Smooth muscle cell (in vitro differentiated cells): ENCODE measurements around the gene LOXHD1. TPM values are rescaled to one million over a fixed set of nuclear protein-coding genes. Genes with fewer than 3 reads are reported as not detected.

Experiments
- DNase-seq: peaks from one replicate; lab custom pipeline; 2025; ENCODE audit not compliant: unreplicated experiment; lab: John Stamatoyannopoulos, UW
- H2AFZ ChIP-seq: fragments of 200-600 bp; sonication (generic); 2 replicates; pipeline ENCODE4 v1.6.0; 2016; ENCODE audit warnings: antibody characterized with exemption, low read depth, mild to moderate bottlenecking
- H3F3A ChIP-seq: fragments of 200-600 bp; sonication (generic); 2 replicates; pipeline ENCODE4 v1.6.0; 2017; ENCODE audit warnings: antibody characterized with exemption, low read depth
- H3K27ac ChIP-seq: fragments of 200-600 bp; sonication (generic); 2 replicates; pipeline ENCODE4 v1.5.1; 2016; ENCODE audit warnings: low read depth, mild to moderate bottlenecking
- H3K27me3 ChIP-seq: fragments of 200-600 bp; sonication (generic); 2 replicates; pipeline ENCODE4 v1.6.1; 2016; ENCODE audit warnings: low read depth, mild to moderate bottlenecking
- H3K36me3 ChIP-seq: fragments of 200-600 bp; sonication (generic); 2 replicates; pipeline ENCODE4 v1.5.1; 2016; ENCODE audit warnings: low read depth
- H3K4me1 ChIP-seq: fragments of 200-600 bp; sonication (generic); 2 replicates; pipeline ENCODE4 v1.5.1; 2016; ENCODE audit warnings: low read depth
- H3K4me2 ChIP-seq: fragments of 200-600 bp; sonication (generic); 2 replicates; pipeline ENCODE4 v1.6.0; 2016; ENCODE audit warnings: mild to moderate bottlenecking
- H3K4me3 ChIP-seq: fragments of 200-600 bp; sonication (generic); 2 replicates; pipeline ENCODE4 v1.5.1; 2016; ENCODE audit warnings: mild to moderate bottlenecking
- H3K79me2 ChIP-seq: fragments of 200-600 bp; sonication (generic); 2 replicates; pipeline ENCODE4 v1.6.0; 2016; ENCODE audit warnings: low read depth, mild to moderate bottlenecking
- H3K9ac ChIP-seq: fragments of 200-600 bp; sonication (generic); 2 replicates; pipeline ENCODE4 v1.6.0; 2016; ENCODE audit warnings: low read depth
- H3K9me3 ChIP-seq: fragments of 200-600 bp; sonication (generic); replicated peaks from 2 replicates; pipeline ENCODE4 v1.5.1; 2016; ENCODE audit warnings: low read depth
- H4K20me1 ChIP-seq: fragments of 200-600 bp; sonication (generic); 2 replicates; pipeline ENCODE4 v1.6.0; 2016; ENCODE audit warnings: low read depth
- WGBS: methylation state at CpG from one replicate; pipeline ENCODE4 v1.1.7; 2016; ENCODE audit warnings: low lambda C conversion rate; 5-methylcytosine and 5-hydroxymethylcytosine counted together
- polyA plus RNA-seq: library from polyadenylated mRNA; unstranded; fragments of >200 nt; fragmentation: Nextera tagmentation; extraction: Ambion mirVana; gene quantifications from 2 replicates; pipeline ENCODE4 v1.2.1, GENCODE V29; 2016
- total RNA-seq: library from RNA; depleted of rRNA; stranded (reverse); fragments of >200 nt; gene quantifications from 2 replicates; pipeline ENCODE4 v1.2.3, GENCODE V29; 2014
- TF ChIP-seq, protein P1 (sequence below): fragments of 200-600 bp; sonication (generic); IDR thresholded peaks from 2 replicates; pipeline ENCODE4 v1.5.1; 2017; ENCODE audit warnings: borderline replicate concordance, mild to moderate bottlenecking, antibody characterized with exemption; ENCODE audit not compliant: insufficient read depth, poor library complexity, severe bottlenecking

The LOXHD1 gene
- total and polyA plus RNA-seq, 2 experiments from 2014 or later, result not detected

DNA sequence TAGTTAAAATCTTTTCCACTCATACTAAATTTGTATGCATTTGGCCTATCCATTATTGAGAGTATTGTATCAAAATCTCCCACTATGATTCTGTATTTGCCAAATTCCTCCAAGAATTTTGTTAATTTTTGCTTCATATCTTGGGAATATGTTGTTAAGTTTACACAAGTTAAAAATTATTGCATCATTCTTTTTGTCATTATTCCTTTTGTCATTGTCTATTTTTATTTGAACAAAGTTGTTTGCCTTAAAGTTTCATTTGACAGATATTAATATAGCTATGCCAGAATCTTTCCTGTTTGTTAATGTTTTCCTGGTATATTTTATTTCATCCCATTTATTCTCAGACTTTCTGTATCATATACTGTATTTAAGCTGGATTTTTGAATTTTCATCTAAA is 41.3 kb downstream of the LOXHD1 start:
- Histone ChIP-seq H3K79me2 (no peaks in the 10 kb centered on the region), H3K4me3 (no peak overlapping the region), H3K4me1 (no peaks in the 10 kb centered on the region), H3K36me3 (no peaks in the 10 kb centered on the region), H3K27me3 (peaks cover 28% of the 10 kb centered on the region), H3F3A (no peaks in the 10 kb centered on the region), H4K20me1 (no peaks in the 10 kb centered on the region), H3K9me3 (no peaks in the 10 kb centered on the region), H3K27ac (no peak overlapping the region), H3K4me2 (no peak overlapping the region), H3K9ac (no peak overlapping the region), H2AFZ (no peak overlapping the region)
- DNase-seq, result no peak
- TF ChIP-seq, protein P1, sequence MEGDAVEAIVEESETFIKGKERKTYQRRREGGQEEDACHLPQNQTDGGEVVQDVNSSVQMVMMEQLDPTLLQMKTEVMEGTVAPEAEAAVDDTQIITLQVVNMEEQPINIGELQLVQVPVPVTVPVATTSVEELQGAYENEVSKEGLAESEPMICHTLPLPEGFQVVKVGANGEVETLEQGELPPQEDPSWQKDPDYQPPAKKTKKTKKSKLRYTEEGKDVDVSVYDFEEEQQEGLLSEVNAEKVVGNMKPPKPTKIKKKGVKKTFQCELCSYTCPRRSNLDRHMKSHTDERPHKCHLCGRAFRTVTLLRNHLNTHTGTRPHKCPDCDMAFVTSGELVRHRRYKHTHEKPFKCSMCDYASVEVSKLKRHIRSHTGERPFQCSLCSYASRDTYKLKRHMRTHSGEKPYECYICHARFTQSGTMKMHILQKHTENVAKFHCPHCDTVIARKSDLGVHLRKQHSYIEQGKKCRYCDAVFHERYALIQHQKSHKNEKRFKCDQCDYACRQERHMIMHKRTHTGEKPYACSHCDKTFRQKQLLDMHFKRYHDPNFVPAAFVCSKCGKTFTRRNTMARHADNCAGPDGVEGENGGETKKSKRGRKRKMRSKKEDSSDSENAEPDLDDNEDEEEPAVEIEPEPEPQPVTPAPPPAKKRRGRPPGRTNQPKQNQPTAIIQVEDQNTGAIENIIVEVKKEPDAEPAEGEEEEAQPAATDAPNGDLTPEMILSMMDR, result no peak

DNA sequence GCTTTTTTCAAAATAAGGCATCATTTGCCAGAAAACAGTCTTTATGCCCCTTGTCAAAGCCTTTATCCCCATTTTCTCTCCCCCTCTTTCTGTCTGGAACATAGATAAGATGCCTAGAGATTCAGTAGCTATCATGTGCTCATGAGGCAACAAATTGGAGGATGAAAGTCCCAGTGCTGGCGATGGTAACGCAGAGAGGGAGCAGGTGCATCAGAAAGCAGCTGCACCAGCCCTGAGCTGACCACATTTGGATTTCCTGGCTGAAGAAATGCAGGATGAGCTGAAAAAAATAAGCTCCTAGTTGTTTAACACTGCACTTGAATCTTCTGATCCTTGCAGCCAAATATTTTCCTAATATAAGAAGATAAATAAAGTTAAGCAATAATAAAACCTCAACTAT is 48.0 kb downstream of the LOXHD1 start:
- Histone ChIP-seq H3K36me3 (no peaks in the 10 kb centered on the region), H4K20me1 (no peaks in the 10 kb centered on the region), H3K9ac (no peak overlapping the region), H3K27me3 (peaks cover 41% of the 10 kb centered on the region), H3K9me3 (no peaks in the 10 kb centered on the region), H3K4me3 (no peak overlapping the region), H3K27ac (no peak overlapping the region), H3F3A (no peaks in the 10 kb centered on the region), H3K79me2 (no peaks in the 10 kb centered on the region), H3K4me2 (no peak overlapping the region), H3K4me1 (no peaks in the 10 kb centered on the region), H2AFZ (no peak overlapping the region)
- TF ChIP-seq, protein P1, result no peak
- no peak for DNase-seq
- WGBS, result 91% methylated on average over 2 of the region's 2 CpGs

DNA sequence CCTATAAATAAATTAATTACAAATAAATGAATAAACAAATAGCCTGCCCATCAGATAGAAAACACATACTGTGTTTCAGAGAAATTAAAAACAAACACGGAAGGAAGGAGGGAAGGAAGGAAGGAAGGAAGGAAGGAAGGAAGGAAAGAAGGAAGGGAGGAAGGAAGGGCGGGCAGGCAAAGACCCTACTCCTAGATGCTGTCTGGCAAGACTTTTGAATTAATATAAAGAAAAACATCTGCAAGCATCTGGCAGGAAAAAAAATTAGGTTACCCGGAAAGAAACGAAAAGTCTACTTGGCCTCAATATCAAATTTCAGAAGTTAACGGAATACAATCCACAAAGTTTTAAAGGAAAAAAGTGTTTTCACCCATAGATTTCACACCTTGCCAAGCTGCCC is 49.1 kb downstream of the LOXHD1 start:
- WGBS, result 87% methylated on average over 5 of the region's 5 CpGs
- Histone ChIP-seq H3K27me3 (peaks cover 41% of the 10 kb centered on the region), H3K4me2 (no peak overlapping the region), H3K27ac (no peak overlapping the region), H2AFZ (no peak overlapping the region), H3K9ac (no peak overlapping the region), H3K4me1 (no peaks in the 10 kb centered on the region), H3K79me2 (no peaks in the 10 kb centered on the region), H3K4me3 (no peak overlapping the region), H3K9me3 (no peaks in the 10 kb centered on the region), H4K20me1 (no peaks in the 10 kb centered on the region), H3F3A (no peaks in the 10 kb centered on the region), H3K36me3 (no peaks in the 10 kb centered on the region)
- TF ChIP-seq, protein P1, result no peak
- DNase-seq, result no peak

DNA sequence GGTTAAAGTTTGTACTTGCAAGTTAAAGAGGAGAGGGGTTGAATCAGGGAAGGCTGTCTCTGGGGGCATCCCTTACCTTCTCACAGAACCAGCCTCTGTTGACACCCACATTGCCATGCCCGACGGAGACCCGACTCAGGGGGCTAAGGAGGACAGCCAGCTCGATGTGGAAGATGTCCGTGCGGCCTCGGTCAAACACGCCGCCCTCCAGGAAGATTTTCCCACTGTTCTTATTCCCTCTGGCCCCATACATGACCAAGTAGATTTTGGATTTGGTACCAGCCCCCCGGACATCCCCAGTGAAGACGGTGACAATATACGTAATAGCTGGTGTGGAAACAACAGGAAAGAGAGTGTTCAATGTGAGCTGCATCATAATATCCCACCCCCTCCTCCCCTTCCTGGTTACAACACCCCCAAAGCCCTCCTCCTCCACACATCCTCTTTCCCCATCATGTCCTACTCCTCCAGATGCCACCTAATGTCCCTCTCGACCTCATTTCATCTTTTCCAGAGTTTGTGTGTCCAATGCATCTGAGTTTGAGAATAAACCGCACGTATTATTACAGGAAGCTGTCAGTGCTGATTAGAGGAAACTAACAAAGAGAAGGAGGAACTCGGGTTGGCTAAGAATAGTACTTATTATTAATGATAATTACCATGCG is 55.7 kb downstream of the LOXHD1 start:
- Histone ChIP-seq H3K9ac (no peak overlapping the region), H3K27ac (no peak overlapping the region), H3K4me2 (no peak overlapping the region), H3K79me2 (no peaks in the 10 kb centered on the region), H3K4me1 (no peaks in the 10 kb centered on the region), H4K20me1 (no peaks in the 10 kb centered on the region), H3K36me3 (no peaks in the 10 kb centered on the region), H2AFZ (no peak overlapping the region), H3K4me3 (no peak overlapping the region), H3K27me3 (peaks cover 4% of the 10 kb centered on the region), H3K9me3 (no peaks in the 10 kb centered on the region), H3F3A (no peaks in the 10 kb centered on the region)
- DNase-seq, result no peak
- TF ChIP-seq, protein P1, result no peak
- WGBS, result 87% methylated on average over 17 of the region's 17 CpGs
